SK-N-MC (cell line): ENCODE results near the gene ETNK1.

Source experiments
- EZH2 ChIP-seq: fragments of 200-600 bp; sonication (generic); IDR thresholded peaks from one replicate; pipeline ENCODE4 v1.6.1; 2017; ENCODE audit warnings: antibody characterized with exemption
- POLR2AphosphoS5 ChIP-seq: IDR thresholded peaks from 2 replicates; pipeline ENCODE4 v1.6.1; 2012; ENCODE audit warnings: mild to moderate bottlenecking, low read depth, low read length, borderline replicate concordance

DNA sequence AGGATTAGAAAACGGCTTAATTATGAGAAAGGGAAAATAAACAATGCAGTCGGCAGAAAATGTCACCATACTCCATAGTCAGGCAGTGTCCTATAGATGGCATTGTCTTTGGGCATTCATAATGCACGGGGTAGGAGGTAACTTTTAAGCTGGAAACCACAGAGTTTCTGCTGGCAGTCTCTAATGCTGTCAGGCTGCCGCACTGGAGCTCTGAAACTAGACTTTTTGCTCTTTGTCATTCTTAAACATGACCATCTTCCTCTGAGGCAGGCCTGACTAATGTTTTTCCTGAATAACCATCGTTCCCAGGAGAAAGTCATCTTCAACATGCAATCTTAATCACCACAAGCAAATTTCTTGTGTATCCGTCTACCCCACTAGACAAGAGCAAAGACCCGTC, 108.8 kb downstream of the ETNK1 start:
- TF ChIP-seq EZH2 (no peak), POLR2AphosphoS5 (no peak)
